IMR-90 (cell line): ENCODE results near the gene TRMT2A. TPM values are rescaled to one million over a fixed set of nuclear protein-coding genes. Genes with fewer than 3 reads are reported as not detected.

ENCODE experiments used
- ATAC-seq: fragments of 200-7000 bp; cut with Tn5 transposase; 2 replicates; pipeline ENCODE4 v1.9.1; 2020; ENCODE audit warnings: low read depth, mild to moderate bottlenecking, moderate library complexity
- BruUV-seq: library from RNA; stranded (reverse); fragments of 400-500 nt; replicated peaks from 2 replicates; lab custom pipeline; 2021; lab: Mats Ljungman, UMichigan
- CTCF ChIA-PET: fragments of 300-600 bp; formaldehyde crosslinking; extraction: SDS; loops from one replicate; lab custom pipeline; 2021; ENCODE audit warnings: antibody characterized with exemption; lab: Yijun Ruan, JAX
- POLR2A ChIA-PET: fragments of 300-600 bp; sonication (Branson Sonifier 250); formaldehyde crosslinking; loops from one replicate; lab custom pipeline; 2022; ENCODE audit warnings: antibody characterized with exemption; ENCODE audit not compliant: unreplicated experiment; lab: Charles Lee
- DNase-seq: peaks from one replicate; pipeline ENCODE4 v3.0.0; 2013
- H2AFZ ChIP-seq: replicated peaks from 2 replicates; pipeline ENCODE3; 2013; ENCODE audit warnings: low read length, mild to moderate bottlenecking; ENCODE audit not compliant: poor library complexity
- H2AK5ac ChIP-seq: 2 replicates; pipeline ENCODE4 v1.6.1; 2013; ENCODE audit warnings: low read depth, low read length, inconsistent platforms
- H2AK9ac ChIP-seq: replicated peaks from 2 replicates; pipeline ENCODE3; 2013; ENCODE audit warnings: mild to moderate bottlenecking, low read depth, low read length, moderate library complexity; ENCODE audit not compliant: poor library complexity
- H2BK120ac ChIP-seq: 2 replicates; pipeline ENCODE4 v1.6.1; 2013; ENCODE audit warnings: low read depth, low read length, inconsistent platforms
- H2BK15ac ChIP-seq: 3 replicates; pipeline ENCODE4 v1.6.1; 2013; ENCODE audit warnings: low read depth, low read length, inconsistent platforms
- H2BK20ac ChIP-seq: 2 replicates; pipeline ENCODE4 v1.6.1; 2013; ENCODE audit warnings: low read depth, mild to moderate bottlenecking, inconsistent platforms, low read length, moderate library complexity
- H2BK5ac ChIP-seq: 2 replicates; pipeline ENCODE4 v1.6.1; 2013; ENCODE audit warnings: mild to moderate bottlenecking, low read depth, low read length, inconsistent platforms; ENCODE audit not compliant: poor library complexity, severe bottlenecking
- H3K14ac ChIP-seq: replicated peaks from 2 replicates; pipeline ENCODE4 v1.6.1; 2013; ENCODE audit warnings: low read depth, low read length, inconsistent platforms
- H3K18ac ChIP-seq: 2 replicates; pipeline ENCODE4 v1.6.1; 2013; ENCODE audit warnings: low read depth, low read length, control low read depth
- H3K23ac ChIP-seq: 2 replicates; pipeline ENCODE4 v1.6.1; 2013; ENCODE audit warnings: low read depth, low read length, inconsistent platforms
- H3K27ac ChIP-seq: 2 replicates; pipeline ENCODE4 v1.5.1; 2013; ENCODE audit warnings: mild to moderate bottlenecking, control low read depth, low read length; ENCODE audit not compliant: insufficient read depth
- H3K27me3 ChIP-seq: 2 replicates; pipeline ENCODE4 v1.6.1; 2013; ENCODE audit warnings: low read length; ENCODE audit not compliant: control insufficient read depth, insufficient read depth
- H3K36me3 ChIP-seq: 2 replicates; pipeline ENCODE4 v1.6.1; 2013; ENCODE audit warnings: low read length, mixed read lengths; ENCODE audit not compliant: control insufficient read depth, insufficient read depth
- H3K4ac ChIP-seq: 2 replicates; pipeline ENCODE4 v1.6.1; 2013; ENCODE audit warnings: low read depth, low read length, inconsistent platforms
- H3K4me1 ChIP-seq: 2 replicates; pipeline ENCODE4 v1.6.1; 2013; ENCODE audit warnings: low read length, mixed read lengths; ENCODE audit not compliant: control insufficient read depth, insufficient read depth
- H3K4me2 ChIP-seq: 2 replicates; pipeline ENCODE4 v1.6.1; 2013; ENCODE audit warnings: low read depth, mild to moderate bottlenecking, control low read depth, low read length, moderate library complexity
- H3K4me3 ChIP-seq: 2 replicates; pipeline ENCODE4 v1.5.1; 2013; ENCODE audit warnings: low read depth, mild to moderate bottlenecking, control low read depth, low read length, moderate library complexity; ENCODE audit not compliant: insufficient read depth
- H3K56ac ChIP-seq: 2 replicates; pipeline ENCODE4 v1.6.1; 2013; ENCODE audit warnings: low read length, inconsistent platforms; ENCODE audit not compliant: insufficient read depth; ENCODE audit errors: extremely low read depth
- H3K79me1 ChIP-seq, 2 experiments: 2 replicates each; pipeline ENCODE4 v1.6.1; 2013; ENCODE audit warnings: low read length in 2 of 2, inconsistent platforms in 1 of 2, low read depth in 1 of 2
- H3K9ac ChIP-seq: 2 replicates; pipeline ENCODE4 v1.6.1; 2013; ENCODE audit warnings: low read depth, low read length, control low read depth
- H3K9me1 ChIP-seq: 2 replicates; pipeline ENCODE4 v1.6.1; 2013; ENCODE audit warnings: low read length, inconsistent platforms; ENCODE audit not compliant: insufficient read depth
- H3K9me3 ChIP-seq: 2 replicates; pipeline ENCODE4 v1.6.1; 2013; ENCODE audit warnings: low read length; ENCODE audit not compliant: control insufficient read depth, insufficient read depth
- H4K20me1 ChIP-seq: 2 replicates; pipeline ENCODE4 v1.6.1; 2013; ENCODE audit warnings: low read length, inconsistent platforms; ENCODE audit not compliant: insufficient read depth
- H4K5ac ChIP-seq: 2 replicates; pipeline ENCODE4 v1.6.1; 2013; ENCODE audit warnings: mild to moderate bottlenecking, low read depth, low read length, control low read depth
- H4K8ac ChIP-seq, 2 experiments: 2 replicates each; pipeline ENCODE4 v1.6.1; 2013; ENCODE audit warnings: low read depth in 2 of 2, low read length in 2 of 2, control low read depth in 1 of 2, inconsistent platforms in 1 of 2
- H4K91ac ChIP-seq: 2 replicates; pipeline ENCODE4 v1.6.1; 2013; ENCODE audit warnings: low read depth, low read length, inconsistent platforms; ENCODE audit not compliant: insufficient read depth
- BHLHE40 ChIP-seq: fragments of 150-350 bp; IDR thresholded peaks from 2 replicates; pipeline ENCODE4 v1.6.1; 2016; ENCODE audit warnings: mild to moderate bottlenecking, low read depth, low read length
- CEBPB ChIP-seq: IDR thresholded peaks from 2 replicates; pipeline ENCODE4 v1.6.1; 2012; ENCODE audit warnings: low read depth, low read length, improper control_type of control experiment
- CHD1 ChIP-seq: IDR thresholded peaks from 2 replicates; pipeline ENCODE4 v1.6.1; 2012; ENCODE audit warnings: low read depth, low read length, improper control_type of control experiment
- ELK1 ChIP-seq: fragments of 150-350 bp; IDR thresholded peaks from 2 replicates; pipeline ENCODE4 v1.6.1; 2016; ENCODE audit warnings: low read depth, mild to moderate bottlenecking, low read length, moderate library complexity, borderline replicate concordance
- FOS ChIP-seq: fragments of 150-350 bp; IDR thresholded peaks from 2 replicates; pipeline ENCODE4 v1.6.1; 2016; ENCODE audit warnings: low read depth, low read length
- MAFK ChIP-seq: IDR thresholded peaks from 2 replicates; pipeline ENCODE4 v1.6.1; 2012; ENCODE audit warnings: low read depth, low read length, improper control_type of control experiment
- MAZ ChIP-seq: IDR thresholded peaks from 2 replicates; pipeline ENCODE4 v1.6.1; 2012; ENCODE audit warnings: low read depth, mild to moderate bottlenecking, low read length, improper control_type of control experiment, moderate library complexity, borderline replicate concordance
- MXI1 ChIP-seq: IDR thresholded peaks from 2 replicates; pipeline ENCODE4 v1.6.1; 2012; ENCODE audit warnings: low read depth, mild to moderate bottlenecking, low read length, moderate library complexity, borderline replicate concordance
- NFE2L2 ChIP-seq: fragments of 150-350 bp; IDR thresholded peaks from 2 replicates; pipeline ENCODE4 v1.6.1; 2016; ENCODE audit warnings: low read depth, mild to moderate bottlenecking, low read length
- POLR2A ChIP-seq: IDR thresholded peaks from 2 replicates; pipeline ENCODE4 v1.6.1; 2012; ENCODE audit warnings: mild to moderate bottlenecking, low read depth, low read length
- RAD21 ChIP-seq: IDR thresholded peaks from 2 replicates; pipeline ENCODE4 v1.6.1; 2012; ENCODE audit warnings: low read length, improper control_type of control experiment
- RCOR1 ChIP-seq: IDR thresholded peaks from 2 replicates; pipeline ENCODE4 v1.6.1; 2012; ENCODE audit warnings: mild to moderate bottlenecking, low read length, improper control_type of control experiment; ENCODE audit not compliant: insufficient replicate concordance
- RFX5 ChIP-seq: IDR thresholded peaks from 2 replicates; pipeline ENCODE4 v1.8.0; 2012; ENCODE audit warnings: low read depth, mild to moderate bottlenecking, low read length, moderate library complexity
- SMC3 ChIP-seq: fragments of 150-350 bp; IDR thresholded peaks from 2 replicates; pipeline ENCODE4 v1.6.1; 2016; ENCODE audit warnings: low read depth, mild to moderate bottlenecking, antibody characterized with exemption, low read length, moderate library complexity
- USF2 ChIP-seq: fragments of 150-350 bp; IDR thresholded peaks from 2 replicates; pipeline ENCODE4 v1.6.1; 2017; ENCODE audit warnings: mild to moderate bottlenecking, antibody characterized with exemption, low read length, low read depth
- WGBS, 2 experiments: methylation state at CpG; one replicate each; pipeline versions ENCODE4 v1.1.5 to v1.1.7; 2013; ENCODE audit warnings: missing lambda C conversion rate in 2 of 2; ENCODE audit not compliant: insufficient read length in 1 of 2; ENCODE audit errors: extremely low coverage in 2 of 2; 5-methylcytosine and 5-hydroxymethylcytosine counted together
- dilution Hi-C: fragments of 300-500 bp; cut with HindIII; formaldehyde crosslinking; loops from one replicate; pipeline ENCODE4 v1.14.3; 2018; ENCODE audit warnings: low sequenced_read_pairs; ENCODE audit not compliant: unreplicated experiment
- in situ Hi-C: fragments of 300-500 bp; cut with MboI; formaldehyde crosslinking; loops from 3 replicates; pipeline ENCODE4 v1.14.3; 2019; ENCODE audit warnings: low sequenced_read_pairs, inconsistent platforms, mixed read lengths
- intact Hi-C: fragments of 100-400 bp; cut with micrococcal nuclease; formaldehyde crosslinking; loops from 2 replicates; pipeline ENCODE4 v1.10.0; 2022
- polyA plus RNA-seq, 3 experiments: library from polyadenylated mRNA; depleted of rRNA; stranded (reverse); fragments of >200 nt; gene quantifications; 2 replicates each; pipeline ENCODE4 v1.2.3, GENCODE V29; 2012; ENCODE audit warnings: low replicate concordance in 1 of 3
- total RNA-seq: library from RNA; depleted of rRNA; stranded (reverse); fragments of >200 nt; gene quantifications from 2 replicates; pipeline ENCODE4 v1.2.3, GENCODE V29; 2012
- TF ChIP-seq, protein P1 (sequence below): conservative IDR thresholded peaks from 2 replicates; pipeline ENCODE4 v1.5.1; 2012; ENCODE audit warnings: mild to moderate bottlenecking, low read depth, low read length, improper control_type of control experiment

TRMT2A gene
- total and polyA plus RNA-seq, 2 of the 4 experiments (the other 2 are of a cell fraction): 22.0 to 39.1 TPM

- intact Hi-C loops: no loop called here
- no peak for ATAC-seq
These were observed 15.7 kb upstream of the TRMT2A start for GRCh38 chr22:20132686-20133246.

More at GRCh38 chr22:20132686-20133246, 15.7 kb upstream of the TRMT2A start:
- peak overlapping the region; percentile 77 for H3K23ac ChIP-seq
- H4K5ac ChIP-seq: no peak overlapping the region
- H4K91ac ChIP-seq: peak overlapping the region; percentile 65
- ChIA-PET CTCF (no interaction called here), POLR2A (no interaction called here)
- peak overlapping the region; percentile 35 for H2AK5ac ChIP-seq
- no TSS peak for BruUV-seq
- H3K9ac ChIP-seq: peak overlapping the region; percentile 72
- WGBS, 2 experiments: 81% methylated on average over 5 of the region's 16 CpGs; no CpG with 5 or more reads in 1 of the 2 experiments
- H2AFZ ChIP-seq: peak overlapping the region; percentile 89
- H3K4me2 ChIP-seq: peak overlapping the region; percentile 91
- TF ChIP-seq CHD1 (no peak), POLR2A (no peak), RCOR1 (no peak), CEBPB (no peak), MXI1 (no peak), SMC3 (no peak), USF2 (no peak), RFX5 (no peak), NFE2L2 (no peak), BHLHE40 (no peak), MAZ (no peak), ELK1 (no peak), RAD21 (no peak), FOS (no peak), MAFK (no peak)
- TF ChIP-seq, protein P1, sequence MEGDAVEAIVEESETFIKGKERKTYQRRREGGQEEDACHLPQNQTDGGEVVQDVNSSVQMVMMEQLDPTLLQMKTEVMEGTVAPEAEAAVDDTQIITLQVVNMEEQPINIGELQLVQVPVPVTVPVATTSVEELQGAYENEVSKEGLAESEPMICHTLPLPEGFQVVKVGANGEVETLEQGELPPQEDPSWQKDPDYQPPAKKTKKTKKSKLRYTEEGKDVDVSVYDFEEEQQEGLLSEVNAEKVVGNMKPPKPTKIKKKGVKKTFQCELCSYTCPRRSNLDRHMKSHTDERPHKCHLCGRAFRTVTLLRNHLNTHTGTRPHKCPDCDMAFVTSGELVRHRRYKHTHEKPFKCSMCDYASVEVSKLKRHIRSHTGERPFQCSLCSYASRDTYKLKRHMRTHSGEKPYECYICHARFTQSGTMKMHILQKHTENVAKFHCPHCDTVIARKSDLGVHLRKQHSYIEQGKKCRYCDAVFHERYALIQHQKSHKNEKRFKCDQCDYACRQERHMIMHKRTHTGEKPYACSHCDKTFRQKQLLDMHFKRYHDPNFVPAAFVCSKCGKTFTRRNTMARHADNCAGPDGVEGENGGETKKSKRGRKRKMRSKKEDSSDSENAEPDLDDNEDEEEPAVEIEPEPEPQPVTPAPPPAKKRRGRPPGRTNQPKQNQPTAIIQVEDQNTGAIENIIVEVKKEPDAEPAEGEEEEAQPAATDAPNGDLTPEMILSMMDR: no peak
- H3K18ac ChIP-seq: no peak overlapping the region
- peaks cover 11 to 56% of the 10 kb centered on the region in 2 experiments for H3K79me1 ChIP-seq
- no peaks in the 10 kb centered on the region for H3K27me3 ChIP-seq
- peak overlapping the region; percentile 22 for H3K14ac ChIP-seq
- peak overlapping the region; percentile 78 for H2AK9ac ChIP-seq
- peaks cover 5% of the 10 kb centered on the region for H3K36me3 ChIP-seq
- no peak overlapping the region for H2BK120ac ChIP-seq
- peak overlapping the region; percentile 71 to 73; a peak in 3 of 4 replicates for H4K8ac ChIP-seq
- peaks cover 9% of the 10 kb centered on the region for H3K9me1 ChIP-seq
- dilution Hi-C loops: no loop called here
- no peak overlapping the region for H3K56ac ChIP-seq
- peak overlapping the region; percentile 41 for H3K27ac ChIP-seq
- no peak overlapping the region for H2BK20ac ChIP-seq
- peak overlapping the region; percentile 72 for H3K4me3 ChIP-seq
- H2BK5ac ChIP-seq: peak overlapping the region; percentile 43
- in situ Hi-C loops: no loop called here
- peak overlapping the region; percentile 47 for H3K4ac ChIP-seq
- peaks cover 12% of the 10 kb centered on the region for H3K4me1 ChIP-seq
- H2BK15ac ChIP-seq: no peak overlapping the region
- peaks cover 58% of the 10 kb centered on the region for H4K20me1 ChIP-seq
- H3K9me3 ChIP-seq: no peaks in the 10 kb centered on the region
- DNase-seq: no peak
